SK-N-SH (cell line): ENCODE results near the gene STRN. TPM values are rescaled to one million over a fixed set of nuclear protein-coding genes. Genes with fewer than 3 reads are reported as not detected.

Experiments
- CTCF ChIA-PET: fragments of 300-600, 350-600 bp; formaldehyde crosslinking; extraction: SDS; loops from one replicate; lab custom pipeline; 2021; lab: Yijun Ruan, JAX
- POLR2A ChIA-PET: fragments of 350-600 bp; sonication (Branson Sonifier 250); formaldehyde crosslinking; extraction: SDS; loops from one replicate; lab custom pipeline; 2020; ENCODE audit warnings: antibody characterized with exemption, inconsistent platforms; lab: Yijun Ruan, JAX
- DNase-seq: peaks from one replicate; pipeline ENCODE4 v3.0.0; 2012
- H2AFZ ChIP-seq: fragments of 200-600 bp; sonication (generic); 2 replicates; pipeline ENCODE4 v1.8.1; 2016; ENCODE audit warnings: antibody characterized with exemption, mild to moderate bottlenecking, low read depth
- H3F3A ChIP-seq: fragments of 200-600 bp; sonication (generic); replicated peaks from 2 replicates; pipeline ENCODE3; 2016; ENCODE audit warnings: antibody characterized with exemption, mild to moderate bottlenecking; ENCODE audit not compliant: insufficient read depth
- H3K27ac ChIP-seq, 2 experiments: fragments of 200-500 bp in 1 of 2; fragments of 200-600 bp in 1 of 2; sonication (Bioruptor generic) in 1 of 2; sonication (generic), shearing (Covaris generic) in 1 of 2; 2 replicates each; pipeline versions ENCODE4 v1.5.1 to v1.6.1; 2014 to 2016; ENCODE audit warnings: low read depth in 2 of 2, inconsistent platforms in 1 of 2, low read length in 1 of 2, mild to moderate bottlenecking in 1 of 2, mixed read lengths in 1 of 2
- H3K27me3 ChIP-seq: fragments of 200-600 bp; sonication (generic), shearing (Covaris generic); 2 replicates; pipeline ENCODE4 v1.6.1; 2016; ENCODE audit warnings: mixed run types; ENCODE audit not compliant: insufficient read depth
- H3K36me3 ChIP-seq, 2 experiments: fragments of 200-500 bp in 1 of 2; fragments of 200-600 bp in 1 of 2; sonication (Bioruptor generic) in 1 of 2; sonication (generic) in 1 of 2; replicated peaks in 1 of 2; 2 replicates each; pipeline versions ENCODE3 to v1.5.1; 2014 to 2016; ENCODE audit warnings: low read length in 1 of 2, mild to moderate bottlenecking in 1 of 2; ENCODE audit not compliant: insufficient read depth in 2 of 2, control insufficient read depth in 1 of 2
- H3K4me1 ChIP-seq, 2 experiments: fragments of 200-500 bp in 1 of 2; fragments of 200-600 bp in 1 of 2; sonication (Bioruptor generic) in 1 of 2; sonication (generic), shearing (Covaris generic) in 1 of 2; 2 replicates each; pipeline versions ENCODE4 v1.5.1 to v1.6.1; 2014 to 2016; ENCODE audit warnings: low read depth in 1 of 2, low read length in 1 of 2, mixed run types in 1 of 2; ENCODE audit not compliant: insufficient read depth in 2 of 2, control insufficient read depth in 1 of 2
- H3K4me2 ChIP-seq: fragments of 200-600 bp; sonication (generic), shearing (Covaris generic); 2 replicates; pipeline ENCODE4 v1.6.1; 2017; ENCODE audit warnings: mixed run types
- H3K4me3 ChIP-seq, 2 experiments: fragments of 200-500 bp in 1 of 2; fragments of 200-600 bp in 1 of 2; sonication (Bioruptor generic) in 1 of 2; sonication (generic), shearing (Covaris generic) in 1 of 2; 2 replicates each; pipeline versions ENCODE4 v1.5.1 to v1.8.1; 2014 to 2016; ENCODE audit warnings: low read depth in 2 of 2, inconsistent platforms in 1 of 2, low read length in 1 of 2, mild to moderate bottlenecking in 1 of 2, mixed read lengths in 1 of 2, moderate library complexity in 1 of 2
- H3K79me2 ChIP-seq: fragments of 200-600 bp; sonication (generic); 2 replicates; pipeline ENCODE4 v1.8.1; 2017; ENCODE audit warnings: mild to moderate bottlenecking; ENCODE audit not compliant: insufficient read depth
- H3K9ac ChIP-seq: fragments of 200-600 bp; sonication (generic); 2 replicates; pipeline ENCODE4 v1.6.1; 2017; ENCODE audit warnings: mixed run types
- H3K9me2 ChIP-seq: fragments of 200-600 bp; sonication (generic); 2 replicates; pipeline ENCODE4 v1.6.1; 2017; ENCODE audit warnings: mixed run types
- H3K9me3 ChIP-seq: fragments of 200-600 bp; sonication (generic); 2 replicates; pipeline ENCODE4 v1.6.1; 2017; ENCODE audit warnings: mixed run types, mild to moderate bottlenecking, moderate library complexity
- H4K20me1 ChIP-seq: fragments of 200-600 bp; sonication (generic); 2 replicates; pipeline ENCODE4 v1.6.1; 2017; ENCODE audit warnings: mild to moderate bottlenecking, mixed run types; ENCODE audit not compliant: insufficient read depth
- CHD2 ChIP-seq: fragments of 150-350 bp; IDR thresholded peaks from 2 replicates; pipeline ENCODE4 v1.6.1; 2018; ENCODE audit warnings: low read length; ENCODE audit not compliant: partially characterized antibody
- ELF1 ChIP-seq: IDR thresholded peaks from 2 replicates; pipeline ENCODE4 v1.4.0; 2012
- EZH2phosphoT487 ChIP-seq: fragments of 200-600 bp; sonication (generic); IDR thresholded peaks from 2 replicates; pipeline ENCODE4 v1.6.1; 2017; ENCODE audit warnings: low read depth, mixed run types, mild to moderate bottlenecking, antibody characterized with exemption, moderate library complexity, borderline replicate concordance
- FOSL2 ChIP-seq: IDR thresholded peaks from 2 replicates; pipeline ENCODE4 v1.4.0; 2012; ENCODE audit warnings: low read depth, mild to moderate bottlenecking, moderate library complexity, borderline replicate concordance
- FOXJ3 ChIP-seq: sonication (generic); formaldehyde crosslinking; IDR thresholded peaks from 2 replicates; pipeline ENCODE4 v1.5.1; 2020; ENCODE audit warnings: mild to moderate bottlenecking, missing genetic modification reagents
- GATA2 ChIP-seq: sonication (generic); formaldehyde crosslinking; IDR thresholded peaks from 2 replicates; pipeline ENCODE4 v1.5.0; 2020; ENCODE audit warnings: mild to moderate bottlenecking, missing genetic modification reagents
- IRF3 ChIP-seq: fragments of 150-350 bp; IDR thresholded peaks from 2 replicates; pipeline ENCODE4 v1.6.1; 2016; ENCODE audit warnings: mild to moderate bottlenecking, low read depth, low read length
- MEF2A ChIP-seq: IDR thresholded peaks from 2 replicates; pipeline ENCODE4 v1.4.0; 2012; ENCODE audit warnings: low read depth, borderline replicate concordance
- POLR2AphosphoS5 ChIP-seq: IDR thresholded peaks from 2 replicates; pipeline ENCODE4 v1.6.1; 2012; ENCODE audit warnings: low read depth, low read length
- RAD21 ChIP-seq: IDR thresholded peaks from 2 replicates; pipeline ENCODE4 v1.6.1; 2012; ENCODE audit warnings: mild to moderate bottlenecking, low read length
- REST ChIP-seq: IDR thresholded peaks from 2 replicates; pipeline ENCODE4 v1.6.1; 2012; ENCODE audit warnings: mild to moderate bottlenecking, low read depth, low read length, moderate library complexity
- SIN3A ChIP-seq: IDR thresholded peaks from 2 replicates; pipeline ENCODE4 v1.6.1; 2012; ENCODE audit warnings: low read depth, mild to moderate bottlenecking, low read length, moderate library complexity, borderline replicate concordance
- TAF1 ChIP-seq: IDR thresholded peaks from 2 replicates; pipeline ENCODE4 v1.6.1; 2012; ENCODE audit warnings: low read depth, mild to moderate bottlenecking, low read length, moderate library complexity, borderline replicate concordance
- WGBS: methylation state at CpG from one replicate; pipeline ENCODE4 v1.1.6; 2017; ENCODE audit warnings: low lambda C conversion rate; 5-methylcytosine and 5-hydroxymethylcytosine counted together
- polyA plus RNA-seq, 3 experiments: library from polyadenylated mRNA; depleted of rRNA; stranded (reverse); fragments of >200 nt; gene quantifications; 2 replicates each; pipeline ENCODE4 v1.2.3, GENCODE V29; 2012
- TF ChIP-seq, protein P1 (sequence below): IDR thresholded peaks from 2 replicates; pipeline ENCODE4; 2012
- TF ChIP-seq, protein P2 (sequence below): IDR thresholded peaks from 2 replicates; pipeline ENCODE4 v1.4.0; 2012; ENCODE audit warnings: low read depth

Gene STRN
- polyA plus RNA-seq, 1 of the 3 experiments (the other 2 are of a cell fraction): 4.8 TPM

DNA sequence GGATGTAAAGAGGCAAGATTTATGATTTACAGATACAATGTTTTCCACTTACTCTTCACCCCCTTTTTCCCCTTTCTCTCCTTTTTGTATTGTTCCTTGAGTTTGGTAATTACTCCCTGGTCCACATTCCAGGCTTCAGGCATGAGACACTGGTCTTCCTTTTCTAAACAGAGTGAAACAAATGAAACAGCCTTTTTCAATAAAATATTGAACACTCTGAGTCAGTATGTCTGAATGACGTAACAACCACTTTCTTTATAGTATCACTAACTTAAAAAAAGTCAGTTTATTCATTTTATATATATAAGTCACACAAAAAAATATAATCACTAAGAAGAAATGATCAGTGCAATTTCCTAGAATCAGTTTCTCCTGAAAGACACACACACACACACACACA, 79.7 kb downstream of the STRN start:
- H3K4me2 ChIP-seq: no peak overlapping the region

GRCh38 chr2:36885605-36886004, 80.7 kb downstream of the STRN start:
- no peak overlapping the region for H2AFZ ChIP-seq
- H3K9me3 ChIP-seq: no peaks in the 10 kb centered on the region
- H3K4me2 ChIP-seq: no peak overlapping the region
- CTCF ChIA-PET: interaction anchor here (0.5 to 1.8 kb wide), 2 partner anchors 13 to 239 kb away, joined by 3 to 4 read pairs; no protein-coding TSS in a partner anchor
- H4K20me1 ChIP-seq: no peaks in the 10 kb centered on the region
- no peak for DNase-seq
- no peak overlapping the region for H3K4me3 ChIP-seq
- H3K36me3 ChIP-seq: peaks cover 28 to 50% of the 10 kb centered on the region in 2 experiments
- H3K79me2 ChIP-seq: peaks cover 12% of the 10 kb centered on the region
- H3K4me1 ChIP-seq: no peaks in the 10 kb centered on the region
- H3F3A ChIP-seq: peaks cover 13% of the 10 kb centered on the region
- no peak overlapping the region for H3K9ac ChIP-seq
- H3K27ac ChIP-seq: no peak overlapping the region
- no peaks in the 10 kb centered on the region for H3K27me3 ChIP-seq
- WGBS: 84% methylated on average over 3 of the region's 3 CpGs
- POLR2A ChIA-PET: no interaction called here
- TF ChIP-seq REST (no peak), CHD2 (no peak), ELF1 (no peak), FOSL2 (no peak), IRF3 (no peak), TAF1 (no peak), SIN3A (no peak), FOXJ3 (no peak), POLR2AphosphoS5 (no peak), GATA2 (CRISPR knock-in tag) (no peak)
- TF ChIP-seq, protein P1, sequence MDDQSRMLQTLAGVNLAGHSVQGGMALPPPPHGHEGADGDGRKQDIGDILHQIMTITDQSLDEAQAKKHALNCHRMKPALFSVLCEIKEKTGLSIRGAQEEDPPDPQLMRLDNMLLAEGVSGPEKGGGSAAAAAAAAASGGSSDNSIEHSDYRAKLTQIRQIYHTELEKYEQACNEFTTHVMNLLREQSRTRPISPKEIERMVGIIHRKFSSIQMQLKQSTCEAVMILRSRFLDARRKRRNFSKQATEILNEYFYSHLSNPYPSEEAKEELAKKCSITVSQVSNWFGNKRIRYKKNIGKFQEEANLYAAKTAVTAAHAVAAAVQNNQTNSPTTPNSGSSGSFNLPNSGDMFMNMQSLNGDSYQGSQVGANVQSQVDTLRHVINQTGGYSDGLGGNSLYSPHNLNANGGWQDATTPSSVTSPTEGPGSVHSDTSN: no peak
- TF ChIP-seq, protein P2, sequence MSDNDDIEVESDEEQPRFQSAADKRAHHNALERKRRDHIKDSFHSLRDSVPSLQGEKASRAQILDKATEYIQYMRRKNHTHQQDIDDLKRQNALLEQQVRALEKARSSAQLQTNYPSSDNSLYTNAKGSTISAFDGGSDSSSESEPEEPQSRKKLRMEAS: no peak
- H3K9me2 ChIP-seq: no peaks in the 10 kb centered on the region

More for the DNA sequence above, 79.7 kb downstream of the STRN start:
- no peaks in the 10 kb centered on the region for H4K20me1 ChIP-seq
- no peaks in the 10 kb centered on the region for H3K4me1 ChIP-seq
- H3K9me2 ChIP-seq: no peaks in the 10 kb centered on the region
- CTCF ChIA-PET: interaction anchor here (1.8 kb wide), 1 partner anchor 14 kb away, joined by 4 read pairs; no protein-coding TSS in a partner anchor
- H3K9me3 ChIP-seq: no peaks in the 10 kb centered on the region
- H3K27me3 ChIP-seq: no peaks in the 10 kb centered on the region
- peaks cover 16% of the 10 kb centered on the region for H3F3A ChIP-seq
- peaks cover 28 to 40% of the 10 kb centered on the region in 2 experiments for H3K36me3 ChIP-seq
- peaks cover 12% of the 10 kb centered on the region for H3K79me2 ChIP-seq
- TF ChIP-seq EZH2phosphoT487: no peak
- TF ChIP-seq MEF2A: no peak
- no peak for TF ChIP-seq RAD21
- TF ChIP-seq GATA2 (CRISPR knock-in tag): no peak
- no peak overlapping the region for H3K9ac ChIP-seq
- DNase-seq: no peak
- 84% methylated on average over 1 of the region's 1 CpG for WGBS
- no peak overlapping the region for H2AFZ ChIP-seq
- POLR2A ChIA-PET: no interaction called here
- no peak overlapping the region for H3K4me3 ChIP-seq
- H3K27ac ChIP-seq: no peak overlapping the region
